HG03521 (cell line): ENCODE data around the gene CDKAL1.
"Not testable (repeated sequence)": the region's sequence is repeated elsewhere in the genome, so short reads cannot be mapped to it uniquely, and the experiment has no call there.

Experiments
- ATAC-seq: cut with Tn5 transposase; IDR thresholded peaks from one replicate; pipeline ENCODE4 v1.9.1; 2021; ENCODE audit warnings: mild to moderate bottlenecking, moderate library complexity; ENCODE audit not compliant: unreplicated experiment

The CDKAL1 gene

DNA sequence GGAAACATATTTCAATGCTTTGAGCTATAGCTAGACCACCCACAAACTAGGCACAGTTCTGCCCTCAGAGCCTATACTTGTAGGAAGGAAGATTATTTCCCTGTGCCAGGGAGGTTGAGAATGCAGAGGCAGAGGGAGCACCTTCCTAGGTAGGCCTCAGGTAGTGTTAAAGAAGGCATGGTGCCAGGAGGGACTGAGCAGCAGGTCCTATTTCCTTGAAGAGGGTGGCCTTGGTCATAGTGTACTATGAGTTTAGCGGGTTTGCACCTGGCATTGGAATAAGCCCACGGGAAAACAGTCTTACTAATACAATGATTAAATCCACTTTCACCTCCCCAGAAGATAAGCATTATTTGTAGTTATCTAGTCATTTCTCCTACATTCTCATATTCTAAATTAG lies 375.4 kb downstream of the CDKAL1 start:
- no peak for ATAC-seq

DNA sequence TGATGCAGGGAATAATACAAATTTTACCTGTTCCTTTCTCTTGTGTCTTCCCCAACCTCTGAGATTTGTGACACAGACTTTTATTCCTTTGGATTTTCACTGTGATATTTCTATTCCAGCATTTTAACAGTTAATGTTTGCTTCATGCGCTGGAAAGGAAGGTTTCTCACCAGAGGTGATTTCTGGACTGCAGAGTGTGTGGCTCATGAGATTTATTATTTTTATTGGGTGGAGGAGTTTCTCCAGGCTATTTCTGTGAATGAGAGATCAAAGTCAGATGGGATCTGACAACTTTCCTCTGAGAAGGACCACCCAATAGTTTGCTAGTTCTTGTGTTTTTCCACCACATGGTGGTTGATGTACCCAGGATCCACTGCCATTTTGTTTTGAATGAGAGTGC lies 377.5 kb downstream of the CDKAL1 start:
- ATAC-seq = no peak

DNA sequence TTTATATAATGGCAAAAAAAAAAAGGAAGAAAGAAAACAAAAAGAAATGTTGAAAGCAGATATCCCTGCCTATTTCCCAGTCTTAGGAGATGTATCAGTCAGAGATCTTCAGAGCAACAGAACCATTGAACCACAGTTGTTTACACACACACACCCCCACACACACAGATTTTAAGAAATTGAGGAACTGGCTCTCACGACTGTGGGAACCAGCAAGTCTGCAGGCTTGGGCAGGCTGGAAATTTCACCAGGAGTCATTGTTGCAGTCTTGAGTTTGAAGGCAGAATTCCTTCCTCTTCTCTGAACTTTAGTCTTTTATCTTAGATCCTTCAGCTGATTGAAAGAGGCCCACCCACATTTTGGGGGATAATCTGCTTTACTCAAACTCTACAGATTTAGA lies 380.9 kb downstream of the CDKAL1 start:
- no peak for ATAC-seq

DNA sequence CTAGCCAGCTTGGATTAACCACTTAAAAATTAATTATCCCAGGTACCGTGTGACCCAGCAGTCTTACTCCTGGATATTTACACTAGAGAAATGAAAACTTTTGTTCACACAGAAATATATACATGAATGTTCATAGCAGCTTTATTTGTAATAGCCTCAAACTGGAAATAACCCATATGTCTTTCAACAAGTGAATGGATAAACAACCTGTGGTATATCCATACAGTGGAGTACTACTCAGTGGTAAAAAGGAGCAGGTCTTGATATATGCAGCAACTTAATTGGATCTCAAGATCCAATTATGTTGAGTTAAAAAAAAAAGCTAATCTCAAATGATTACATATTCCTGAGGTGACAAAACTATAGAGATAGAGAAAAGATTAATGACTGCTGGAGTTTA lies 381.4 kb downstream of the CDKAL1 start:
- ATAC-seq = no peak

DNA sequence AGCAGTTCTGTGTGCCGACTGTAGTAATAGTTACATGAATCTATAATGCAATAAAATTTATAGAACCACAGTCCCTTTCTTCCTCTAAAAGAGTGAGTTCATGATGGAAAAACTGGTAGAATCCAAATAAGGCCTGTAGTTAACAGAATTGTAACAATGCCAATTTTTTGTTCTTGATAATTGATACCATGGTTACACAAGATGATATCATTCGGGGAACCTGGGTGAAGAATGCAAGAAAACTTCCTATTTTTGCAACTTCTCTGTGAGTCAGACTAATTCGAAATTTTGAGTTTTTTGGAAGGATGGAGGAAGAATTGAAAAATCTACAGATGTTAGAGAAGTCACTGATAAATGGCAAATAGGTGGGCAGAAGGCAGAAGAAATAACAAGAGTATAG lies 381.8 kb downstream of the CDKAL1 start:
- no peak for ATAC-seq

DNA sequence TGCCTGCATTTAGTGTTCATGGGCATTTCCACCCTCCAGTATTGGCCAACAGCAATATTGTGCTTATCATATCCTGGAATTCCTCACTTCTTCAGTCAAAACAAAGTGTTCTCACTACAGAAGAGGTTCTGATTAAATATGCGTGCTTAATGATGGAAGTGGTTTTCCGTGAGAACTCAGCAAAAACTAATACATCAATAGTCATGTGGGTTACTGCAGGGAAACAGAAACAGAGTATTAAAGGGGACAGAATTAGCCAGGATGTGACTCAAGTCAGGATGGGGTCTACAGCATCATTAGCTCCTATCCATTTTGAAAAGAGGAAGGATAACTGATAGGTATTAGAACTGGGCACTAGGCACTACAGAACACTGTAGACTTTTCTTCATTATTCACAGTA lies 384.6 kb downstream of the CDKAL1 start:
- no peak for ATAC-seq

DNA sequence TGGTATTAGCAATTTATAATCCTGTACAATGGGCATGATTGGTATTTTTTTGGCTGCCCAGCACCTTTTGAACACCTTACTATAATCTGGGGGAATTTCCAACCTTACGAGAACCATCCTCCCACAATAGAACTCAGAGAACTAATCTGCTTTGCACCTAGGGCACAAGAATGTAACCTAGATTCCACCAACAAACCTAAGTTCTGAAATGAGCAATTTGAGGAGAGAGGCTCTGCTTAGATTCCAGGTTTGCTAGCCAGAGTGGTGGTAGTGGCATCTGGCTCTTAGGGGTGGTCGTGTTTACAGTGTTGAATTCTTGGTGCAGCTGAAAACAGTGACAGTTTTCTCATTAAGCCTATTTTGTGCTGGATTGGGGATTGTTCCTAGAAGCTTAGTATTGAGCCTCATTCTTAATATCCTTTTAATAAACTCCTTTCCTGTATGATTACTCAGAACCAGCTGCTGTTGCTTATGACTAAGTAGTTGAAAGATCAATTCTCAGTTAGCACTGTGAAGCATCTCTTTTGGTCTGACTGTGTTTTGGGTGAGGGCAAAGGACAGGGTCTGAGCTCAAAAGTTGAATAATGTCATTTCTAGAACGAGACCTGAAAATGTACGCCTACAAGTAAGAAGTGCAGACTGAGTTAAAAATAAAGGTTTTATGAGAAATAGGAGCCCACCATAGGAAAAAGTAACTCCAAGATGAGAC lies 385.6 kb downstream of the CDKAL1 start:
- peak; percentile 82 for ATAC-seq

DNA sequence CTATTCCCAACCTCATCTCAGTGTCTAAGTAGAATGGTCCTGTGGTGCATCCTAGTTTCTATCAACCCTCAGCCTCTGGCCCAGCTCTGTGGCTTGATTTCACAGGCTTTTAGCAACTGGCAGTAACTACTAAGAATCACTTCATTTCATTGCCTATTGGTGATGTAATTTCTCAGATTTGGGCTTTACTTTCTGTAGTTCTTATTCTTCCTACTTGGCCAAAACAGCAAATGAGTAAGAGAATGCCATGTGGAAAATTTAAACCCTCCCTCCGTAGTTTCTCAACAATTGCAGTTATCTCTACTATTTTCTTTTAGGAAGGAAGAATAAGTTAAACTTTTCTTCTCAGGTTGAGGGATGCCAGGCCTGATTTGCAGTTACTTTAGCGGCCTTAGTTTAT lies 387.3 kb downstream of the CDKAL1 start:
- ATAC-seq = no peak

DNA sequence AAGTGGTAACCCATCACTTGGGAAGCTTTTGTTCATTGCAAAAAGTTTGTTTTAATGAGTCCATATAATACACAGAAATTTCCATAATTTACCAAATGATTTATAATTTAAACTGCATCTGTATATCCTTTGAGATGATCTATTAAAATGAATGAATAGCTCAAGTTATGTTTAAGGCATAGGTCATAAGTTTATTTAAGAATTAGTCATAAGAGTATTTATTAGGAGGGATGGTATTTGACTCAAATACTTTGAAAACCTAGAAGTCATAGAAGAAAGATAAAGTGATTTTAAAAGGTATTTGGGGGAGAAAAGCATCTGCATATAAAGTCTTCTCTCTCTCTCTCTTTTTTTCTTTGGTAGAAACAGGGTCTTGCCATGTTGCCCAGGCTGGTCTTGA lies 388.5 kb downstream of the CDKAL1 start:
- ATAC-seq = no peak

DNA sequence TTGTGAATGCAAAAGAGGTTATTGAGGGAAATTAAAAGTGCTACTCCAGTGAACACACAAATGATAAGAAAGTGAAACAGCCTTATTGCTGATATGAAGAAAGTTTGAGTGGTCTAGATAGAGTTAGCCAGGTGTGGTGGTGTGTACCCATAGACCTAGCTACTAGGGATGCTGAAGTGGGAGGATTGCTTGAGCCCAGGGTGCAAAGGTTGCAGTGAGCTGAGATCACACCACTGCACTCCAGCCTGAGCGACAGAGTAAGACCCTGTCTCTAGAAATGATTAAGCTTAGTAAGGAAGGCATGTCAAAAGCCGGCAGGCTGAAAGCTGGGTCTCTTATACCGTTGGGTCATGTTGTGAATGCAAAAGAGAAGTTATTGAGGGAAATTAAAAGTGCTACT lies 389.8 kb downstream of the CDKAL1 start:
- not testable (repeated sequence) for ATAC-seq

DNA sequence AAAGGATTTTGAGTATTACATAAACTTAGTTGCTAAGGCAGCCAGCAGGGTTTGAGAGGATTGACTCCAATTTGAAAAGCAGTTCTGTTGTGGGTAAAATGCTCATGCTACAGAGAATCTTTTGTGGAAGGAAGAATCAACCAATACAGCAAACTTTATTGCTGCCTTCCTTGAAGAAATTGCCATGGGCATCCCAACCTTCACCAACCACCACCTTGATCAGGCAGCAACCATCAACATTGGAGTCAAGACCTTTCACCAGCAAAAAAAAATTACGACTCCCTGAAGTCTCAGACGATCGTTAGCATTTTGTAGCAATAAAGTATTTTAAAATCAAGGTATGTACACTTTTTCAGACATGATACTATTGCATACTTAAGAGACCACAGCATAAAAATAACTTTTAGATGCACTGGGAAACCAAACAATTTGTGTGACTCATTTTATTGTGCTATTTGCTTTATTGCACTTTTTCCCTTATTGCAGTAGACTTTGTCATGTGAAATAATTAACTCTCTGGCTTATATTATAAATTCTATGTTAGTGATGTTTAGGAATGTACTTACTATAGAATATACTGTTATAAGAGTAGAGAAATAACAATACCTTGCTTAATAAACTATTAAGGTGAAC lies 390.8 kb downstream of the CDKAL1 start:
- no peak for ATAC-seq

DNA sequence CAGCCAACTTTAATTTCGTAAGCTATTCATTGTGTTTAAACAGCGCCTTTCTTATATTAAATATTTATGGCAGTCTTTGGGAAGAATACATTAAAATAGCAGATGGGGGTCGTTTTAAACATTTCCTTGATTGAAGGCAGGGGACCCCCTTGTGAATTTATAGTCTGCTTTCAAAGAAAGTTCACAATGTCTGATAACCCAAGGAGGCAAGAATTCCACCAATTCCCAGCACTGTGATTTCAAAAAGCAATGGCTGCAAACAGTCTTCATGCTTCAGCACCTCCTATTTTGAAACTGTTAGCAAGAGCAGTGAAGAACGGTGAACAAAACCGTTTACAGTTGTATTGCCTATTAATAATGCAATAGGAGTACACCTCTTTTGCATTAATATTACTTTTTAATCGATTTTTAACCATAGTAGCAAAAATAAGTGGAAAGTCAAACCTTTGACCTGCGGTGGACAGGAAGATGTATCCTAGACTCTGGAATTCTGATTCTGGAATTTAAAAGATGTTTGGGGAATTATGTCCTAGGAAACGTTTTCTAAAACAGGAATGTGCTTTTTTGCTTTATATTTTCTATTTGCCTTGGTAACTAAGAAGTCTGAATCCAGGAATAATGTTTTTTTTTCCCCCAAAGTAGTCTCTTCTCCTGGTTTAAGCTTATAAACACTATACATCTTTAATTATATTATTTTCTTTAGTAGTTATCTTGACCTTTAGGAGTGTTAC lies 393.0 kb downstream of the CDKAL1 start:
- no peak for ATAC-seq

DNA sequence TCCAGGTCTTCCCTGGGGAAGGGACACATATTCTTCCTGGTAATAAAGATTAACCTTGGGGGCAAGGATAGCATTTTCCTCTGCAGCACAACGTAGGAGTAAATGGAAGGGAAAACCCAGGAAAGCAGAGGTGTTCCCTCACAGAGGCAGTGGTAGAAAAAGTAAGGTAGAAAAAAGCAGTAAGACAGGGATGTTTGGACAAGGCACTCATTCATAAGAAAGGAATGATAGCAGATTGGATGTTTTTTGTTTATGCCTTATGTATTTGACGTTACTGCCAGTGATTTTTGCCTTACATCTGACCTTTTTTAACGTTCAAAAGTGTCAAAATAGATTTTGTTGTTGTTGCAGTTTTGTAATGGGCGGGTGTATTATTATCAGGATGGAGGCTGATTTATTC lies 395.0 kb downstream of the CDKAL1 start:
- ATAC-seq = no peak

DNA sequence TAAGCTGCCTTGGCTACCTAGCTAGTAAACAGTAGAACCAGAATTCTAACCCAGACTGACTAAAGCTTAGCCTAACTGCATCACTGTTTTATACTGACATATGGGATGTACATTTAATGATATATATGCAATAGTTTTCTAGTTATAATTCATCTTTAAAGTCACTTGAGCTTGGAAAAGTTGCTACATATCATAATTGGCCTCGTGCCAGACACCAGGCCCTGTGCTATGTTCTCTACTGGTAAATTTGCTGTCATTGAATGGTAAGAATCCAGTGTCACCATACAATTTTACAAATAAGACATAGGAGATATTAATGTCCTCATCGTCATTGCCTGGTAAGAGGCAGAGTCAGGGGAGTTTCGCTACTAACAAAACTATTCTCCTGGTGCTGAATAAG lies 396.8 kb downstream of the CDKAL1 start:
- ATAC-seq = no peak

DNA sequence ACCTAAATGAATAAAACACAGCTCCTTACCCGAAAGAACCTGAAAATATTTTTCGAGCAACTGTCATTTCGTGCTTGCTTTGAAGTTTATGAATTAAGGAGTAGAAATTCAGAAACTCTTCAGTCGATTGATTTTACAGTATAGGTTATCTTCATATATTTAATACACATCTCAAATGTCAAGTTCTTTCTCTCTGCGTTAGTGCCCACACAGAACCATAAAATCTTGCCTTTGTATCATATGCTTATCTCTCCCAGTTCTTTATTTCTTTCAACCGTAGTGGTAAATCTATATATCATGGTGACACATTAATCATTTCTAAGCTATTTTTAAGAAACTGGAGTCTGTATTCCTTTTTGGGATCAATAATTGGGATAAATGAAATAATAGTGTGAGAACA lies 397.5 kb downstream of the CDKAL1 start:
- ATAC-seq = no peak

DNA sequence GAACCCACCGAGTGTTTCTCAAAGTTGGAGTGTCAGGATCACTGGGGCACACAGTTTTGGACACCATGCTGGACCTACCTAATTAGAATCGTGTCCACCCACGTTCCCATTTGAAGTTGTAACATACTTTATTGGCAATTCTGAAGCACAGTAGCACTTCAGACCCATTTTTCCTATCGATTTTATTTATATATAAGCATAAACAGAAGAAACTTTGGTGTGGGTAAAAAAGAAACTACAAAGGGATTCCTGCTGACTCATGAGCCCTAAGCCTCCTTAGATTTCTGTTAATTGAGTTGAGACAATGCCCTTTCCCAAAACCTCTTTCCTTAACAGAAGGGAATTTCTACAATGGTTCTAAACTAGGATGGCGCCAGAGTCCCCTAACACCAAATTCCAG lies 398.0 kb downstream of the CDKAL1 start:
- ATAC-seq = no peak

DNA sequence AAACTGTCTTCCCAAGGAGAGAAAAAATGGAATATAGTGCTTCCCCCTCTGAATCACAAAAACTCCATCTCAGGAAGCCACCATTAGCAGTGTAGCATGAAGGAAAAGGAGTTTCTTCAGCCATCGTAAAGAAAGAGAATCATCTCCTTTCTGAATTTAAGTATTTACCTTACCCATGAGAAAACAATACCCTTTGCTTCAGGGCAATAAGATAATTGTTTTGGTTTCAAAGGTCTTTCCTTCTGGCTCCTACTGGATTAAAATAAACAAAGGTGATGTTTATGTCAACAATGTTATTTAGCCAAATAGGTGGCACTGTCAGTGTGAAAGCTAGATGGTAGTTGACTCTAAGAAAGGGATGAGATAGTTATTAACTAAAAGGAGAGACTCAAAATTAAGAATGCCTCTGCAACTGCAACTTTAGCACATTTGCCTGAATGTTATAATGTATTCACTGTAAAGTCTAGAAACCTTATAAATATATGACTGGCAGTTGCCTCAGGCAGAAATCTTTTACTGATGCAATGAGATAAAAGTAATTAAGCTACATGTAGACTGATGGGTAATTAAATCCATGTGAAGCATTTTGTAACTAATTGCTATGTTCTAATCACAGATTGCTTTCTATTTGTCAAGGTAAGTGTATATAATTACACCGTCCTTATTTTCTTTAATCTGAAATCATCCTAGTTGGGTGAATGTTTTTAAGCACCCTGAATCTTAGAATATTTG lies 399.0 kb downstream of the CDKAL1 start:
- no peak for ATAC-seq

DNA sequence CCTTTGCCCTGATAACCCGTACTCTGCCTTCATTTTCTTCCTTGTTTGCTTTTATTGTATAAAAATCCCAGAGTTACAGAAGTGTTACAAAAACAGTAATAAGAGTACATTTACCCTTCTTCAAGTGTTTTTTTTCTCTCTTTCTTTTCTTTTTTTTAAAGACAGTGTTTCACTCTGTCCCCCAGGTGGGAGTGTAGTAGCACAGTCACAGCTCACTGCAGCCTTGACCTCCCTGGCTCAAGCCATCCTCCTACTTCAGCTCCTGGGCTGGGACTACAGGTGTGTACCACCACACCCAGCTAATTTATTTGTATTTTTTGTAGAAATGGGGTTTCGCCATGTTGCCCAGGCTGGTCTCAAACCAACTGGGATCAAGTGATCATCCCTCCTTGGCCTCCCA lies 402.7 kb downstream of the CDKAL1 start:
- ATAC-seq = no peak

DNA sequence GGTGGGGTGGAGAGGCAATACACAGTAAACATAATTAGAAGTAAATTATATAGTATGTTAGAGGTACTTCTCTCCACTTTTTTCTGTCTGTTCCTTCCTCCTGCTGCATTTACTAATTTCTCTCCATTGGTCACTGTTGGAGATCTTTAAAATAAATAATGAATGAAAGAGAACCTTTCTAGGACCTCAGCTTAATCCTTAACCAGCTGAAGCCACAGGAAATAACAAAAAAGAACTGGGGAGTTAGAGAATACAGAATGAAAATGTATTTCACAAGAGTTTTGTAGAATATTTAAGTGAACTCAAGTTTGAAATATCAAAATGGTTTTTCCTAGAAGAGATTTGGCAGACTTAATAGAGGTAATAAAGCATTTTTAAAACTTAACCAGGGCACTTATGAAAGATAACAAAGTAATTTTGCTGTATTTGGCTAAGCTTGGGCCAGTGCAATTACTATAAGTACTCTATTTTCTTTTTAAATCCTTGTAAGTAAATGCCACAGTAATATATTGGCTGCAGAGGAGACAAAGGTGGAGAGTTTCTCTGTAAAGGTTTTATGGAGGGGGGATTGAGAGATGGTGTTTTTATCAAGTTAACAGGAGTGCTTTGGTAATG lies 405.0 kb downstream of the CDKAL1 start:
- no peak for ATAC-seq

DNA sequence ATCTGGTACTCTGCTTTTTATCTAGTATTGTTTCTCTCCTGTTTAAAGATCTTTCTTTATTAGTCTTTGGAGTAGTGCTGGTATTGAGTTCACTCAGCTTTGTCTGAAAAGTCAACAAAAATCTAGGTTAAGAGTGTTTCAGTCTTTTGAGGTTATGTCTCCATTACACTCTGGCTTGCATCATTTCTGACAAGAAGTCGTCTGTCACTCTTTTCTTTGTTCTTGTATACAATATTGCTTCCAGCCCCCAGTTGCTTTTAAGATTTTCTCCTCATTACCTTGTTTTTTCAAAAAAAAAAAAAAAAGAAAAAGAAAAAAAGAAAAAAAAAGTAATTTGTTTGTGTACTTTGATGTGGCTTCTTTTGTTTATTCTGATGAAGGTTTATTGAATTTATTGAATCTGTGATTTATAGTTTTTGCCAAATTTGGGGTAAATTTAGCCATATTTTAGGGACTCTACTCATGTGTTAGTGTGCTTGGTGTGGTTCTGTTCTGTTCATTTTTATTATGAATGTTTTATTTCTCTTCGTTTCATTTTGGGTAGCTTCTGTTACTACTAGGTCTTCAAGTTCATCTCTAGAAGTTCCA lies 408.9 kb downstream of the CDKAL1 start:
- no peak for ATAC-seq

DNA sequence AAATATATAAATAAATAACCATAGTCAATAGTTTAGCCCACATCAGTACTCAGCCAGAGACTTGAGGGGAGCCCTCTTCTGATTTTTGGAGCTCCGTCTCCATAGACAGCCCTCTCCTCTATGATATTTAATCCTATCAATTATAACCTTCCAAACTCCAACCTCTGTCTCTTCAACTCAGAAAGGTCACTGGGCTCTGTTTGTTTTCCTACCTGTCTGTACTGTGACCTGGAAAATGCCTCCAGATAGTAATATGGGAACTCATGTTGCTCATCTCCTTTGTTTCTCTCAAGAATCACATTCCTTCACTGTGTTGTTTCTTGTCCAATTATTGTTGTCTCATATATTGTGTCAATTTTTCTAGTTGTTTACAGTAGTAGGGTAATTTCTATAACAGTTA lies 409.7 kb downstream of the CDKAL1 start:
- ATAC-seq = no peak
